Glomerular endothelial cell (primary cell): ENCODE measurements around the gene RPL38. TPM values are rescaled to one million over a fixed set of nuclear protein-coding genes. Genes with fewer than 3 reads are reported as not detected.
"Not testable (repeated sequence)": the region's sequence is repeated elsewhere in the genome, so short reads cannot be mapped to it uniquely, and the experiment has no call there.

ENCODE experiments used
- DNase-seq: peaks from one replicate; pipeline ENCODE4 v3.0.0-alpha.2; 2011; ENCODE audit warnings: low read depth, low spot score; ENCODE audit errors: extremely low read depth
- total RNA-seq: library from RNA; depleted of rRNA; stranded (reverse); fragments of >200 nt; gene quantifications from 2 replicates; pipeline ENCODE4 v1.2.3, GENCODE V29; 2015

Gene RPL38
- total RNA-seq, 1 donor from 2014 or later, result 542 TPM

DNA sequence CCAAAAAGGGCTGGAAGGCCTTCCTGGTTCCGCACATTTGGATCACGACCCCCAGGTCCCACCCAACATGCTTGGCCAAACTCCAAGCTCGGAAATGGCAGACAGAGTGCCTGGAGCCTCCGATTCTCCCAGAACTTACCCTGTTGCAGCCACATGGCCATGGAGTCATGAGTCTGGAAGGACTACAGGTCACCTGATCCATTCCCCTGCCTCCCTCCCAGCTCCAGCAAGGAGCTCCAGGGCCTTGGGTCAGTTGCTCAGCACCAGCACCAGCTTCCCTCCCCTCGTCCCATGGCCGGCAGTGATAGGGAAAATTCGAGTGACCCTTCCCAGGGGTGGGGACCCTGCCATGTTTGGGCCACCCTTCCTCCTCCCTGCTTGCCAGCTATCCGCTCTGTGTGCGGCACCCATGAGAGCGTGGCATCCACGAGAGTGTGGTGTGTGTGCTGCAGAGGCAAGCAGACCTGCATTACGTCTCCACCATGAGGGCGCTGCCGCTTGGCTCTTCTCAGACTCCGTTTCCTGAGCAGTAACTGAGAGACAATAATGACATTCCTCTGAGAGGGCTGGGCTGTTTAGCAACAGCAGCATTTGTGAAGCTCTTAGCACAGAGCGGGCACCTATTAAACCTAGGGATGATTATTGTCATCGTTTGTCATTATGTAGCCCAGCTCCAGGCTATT lies 21.3 kb upstream of the RPL38 start:
- DNase-seq, result no peak

- no peak for DNase-seq
These were observed 20.1 kb upstream of the RPL38 start for GRCh38 chr17:74183411-74183810.

DNA sequence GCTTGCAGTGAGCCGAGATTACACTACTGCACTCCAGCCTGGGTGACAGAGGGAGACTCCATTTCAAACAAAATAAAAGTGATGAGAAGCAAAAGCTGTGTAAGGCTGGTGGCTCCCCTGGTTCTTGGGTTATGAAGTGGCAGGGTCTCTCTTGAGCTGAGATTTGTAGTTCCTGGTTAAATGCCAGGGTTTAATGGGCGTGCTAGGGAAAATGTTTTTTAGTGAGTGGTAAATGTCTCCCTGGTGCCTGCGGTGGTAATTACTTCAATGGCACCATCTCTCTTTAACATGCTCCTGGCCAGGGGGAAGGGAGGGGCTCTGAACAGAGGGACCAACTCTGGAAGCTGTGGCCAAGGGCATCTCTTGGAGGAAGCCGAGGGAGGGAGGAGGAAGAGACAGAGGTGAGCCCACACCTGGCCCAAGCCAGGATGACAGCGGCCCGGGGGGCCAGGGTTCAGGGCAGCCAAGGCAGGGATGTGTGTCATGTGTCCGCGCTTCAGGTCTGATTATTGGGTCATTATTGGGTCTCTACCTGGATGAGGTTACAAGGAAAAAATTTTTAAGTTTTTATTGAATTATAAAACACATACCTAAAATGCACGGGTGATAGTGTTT lies 17.8 kb upstream of the RPL38 start:
- DNase-seq, result no peak

DNA sequence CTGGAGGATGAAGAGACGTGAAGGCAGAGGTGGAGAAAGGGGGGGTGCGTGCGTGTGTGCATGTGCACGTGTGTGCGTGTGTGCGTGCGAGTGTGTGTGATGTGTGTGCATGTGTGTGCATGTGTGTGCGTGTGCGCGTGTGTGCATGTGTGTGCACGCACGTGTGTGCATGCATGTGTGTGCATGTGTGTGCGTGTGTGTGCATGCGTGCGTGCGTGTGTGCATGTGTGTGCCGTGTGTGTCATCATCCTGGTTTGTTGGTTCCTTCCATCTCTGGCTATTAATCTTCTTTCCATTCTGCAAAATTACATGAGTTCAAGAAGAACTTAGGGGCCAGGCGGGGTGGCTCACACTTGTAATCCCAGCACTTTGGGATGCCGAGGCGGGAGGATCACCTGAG lies 17.0 kb upstream of the RPL38 start:
- DNase-seq, result no peak

GRCh38 chr17:74187761-74188160 lies 15.7 kb upstream of the RPL38 start:
- no peak for DNase-seq

GRCh38 chr17:74188687-74189086 lies 14.8 kb upstream of the RPL38 start:
- not testable (repeated sequence) for DNase-seq

DNA sequence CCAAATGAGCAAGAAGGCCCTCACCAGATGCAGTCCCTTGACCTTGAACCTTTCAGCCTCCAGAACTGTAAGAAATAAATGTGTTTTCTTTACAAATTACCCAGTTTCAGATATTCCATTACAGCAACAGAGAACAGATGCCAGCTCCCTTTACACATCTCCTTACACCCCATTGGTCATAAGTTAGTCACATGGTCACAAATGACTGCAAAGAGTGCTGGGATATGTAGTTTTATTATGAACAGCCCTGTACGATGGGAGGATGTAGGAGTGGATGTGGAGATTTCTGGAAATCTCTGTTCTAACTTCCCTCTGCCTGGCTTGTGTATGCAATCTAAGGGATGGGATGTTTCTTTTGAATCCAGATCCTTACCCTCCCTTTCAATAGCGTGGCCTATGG lies 13.3 kb upstream of the RPL38 start:
- no peak for DNase-seq

GRCh38 chr17:74190807-74191406 lies 12.6 kb upstream of the RPL38 start:
- no peak for DNase-seq

- no peak for DNase-seq
These were observed 10.3 kb upstream of the RPL38 start for GRCh38 chr17:74192950-74193781.

DNA sequence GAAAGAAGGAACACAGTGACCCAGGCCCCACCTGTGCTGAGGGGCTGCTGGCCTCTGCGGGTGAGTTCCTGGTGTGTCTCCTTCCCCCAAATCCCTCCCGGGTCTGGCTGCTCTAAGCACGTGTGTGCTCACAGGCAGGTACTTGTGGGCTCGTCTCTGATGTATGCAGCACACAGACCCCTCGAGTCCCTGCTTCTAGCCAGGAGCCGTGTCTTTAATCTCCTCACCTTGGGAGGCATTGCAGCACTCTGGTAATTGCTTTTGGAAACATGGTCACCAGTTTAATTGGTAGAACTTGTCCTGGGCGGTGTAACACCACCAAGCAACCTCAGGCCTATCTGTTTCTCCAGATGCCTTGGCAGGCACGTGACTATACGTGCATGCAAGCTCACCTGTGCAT lies 8.8 kb upstream of the RPL38 start:
- DNase-seq, result no peak

GRCh38 chr17:74196541-74197317 lies 6.7 kb upstream of the RPL38 start:
- DNase-seq, result no peak

GRCh38 chr17:74197801-74198200 lies 5.7 kb upstream of the RPL38 start:
- no peak for DNase-seq

- no peak for DNase-seq
These were observed 4.8 kb upstream of the RPL38 start for GRCh38 chr17:74198694-74199093.

GRCh38 chr17:74199306-74200092 lies 4.0 kb upstream of the RPL38 start:
- no peak for DNase-seq

- no peak for DNase-seq
These were observed 3.4 kb upstream of the RPL38 start for GRCh38 chr17:74200112-74200511.

GRCh38 chr17:74201250-74201649 lies 2.2 kb upstream of the RPL38 start:
- no peak for DNase-seq

DNA sequence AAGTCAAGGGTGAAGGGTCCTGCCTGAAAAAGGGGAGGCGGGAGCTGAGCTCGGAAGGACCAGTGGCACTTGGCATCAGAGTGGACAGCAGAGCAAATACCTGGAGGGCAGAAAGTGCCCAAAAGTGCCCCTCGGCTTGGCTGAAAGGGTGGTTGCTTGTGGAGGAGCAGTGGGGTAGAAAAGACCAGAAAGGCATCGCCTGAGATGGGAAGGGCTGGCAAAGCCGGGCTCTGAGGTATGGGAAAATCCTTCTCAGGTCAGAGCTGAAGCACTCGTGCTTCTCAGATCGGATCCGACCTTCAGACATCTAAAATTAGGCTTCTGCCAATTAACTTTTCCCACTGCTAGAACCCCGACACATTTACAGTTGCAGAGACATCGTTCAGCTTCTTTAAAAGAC lies 1.5 kb upstream of the RPL38 start:
- no peak for DNase-seq

DNA sequence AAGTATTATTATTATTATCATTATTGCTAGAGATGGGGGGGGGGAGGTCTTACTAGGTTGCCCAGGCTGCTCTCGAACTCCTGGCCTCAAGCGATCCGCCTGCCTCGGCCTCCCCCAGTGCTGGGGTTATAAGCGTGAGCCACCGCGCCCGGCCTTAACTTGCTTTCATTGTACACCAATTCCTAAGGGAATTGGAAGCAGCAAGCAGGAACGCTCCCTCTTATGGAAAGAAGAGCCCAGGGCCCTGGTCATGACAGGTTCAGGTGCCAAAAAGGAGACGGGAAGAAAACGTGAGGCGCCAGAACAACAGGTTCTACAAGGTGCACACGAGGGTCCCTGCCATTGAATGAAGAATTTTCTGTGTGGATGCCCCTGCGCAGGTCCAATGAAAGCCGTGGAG lies 540 bp upstream of the RPL38 start:
- DNase-seq, result no peak

GRCh38 chr17:74204474-74204873 lies 996 bp downstream of the RPL38 start:
- DNase-seq, result no peak

DNA sequence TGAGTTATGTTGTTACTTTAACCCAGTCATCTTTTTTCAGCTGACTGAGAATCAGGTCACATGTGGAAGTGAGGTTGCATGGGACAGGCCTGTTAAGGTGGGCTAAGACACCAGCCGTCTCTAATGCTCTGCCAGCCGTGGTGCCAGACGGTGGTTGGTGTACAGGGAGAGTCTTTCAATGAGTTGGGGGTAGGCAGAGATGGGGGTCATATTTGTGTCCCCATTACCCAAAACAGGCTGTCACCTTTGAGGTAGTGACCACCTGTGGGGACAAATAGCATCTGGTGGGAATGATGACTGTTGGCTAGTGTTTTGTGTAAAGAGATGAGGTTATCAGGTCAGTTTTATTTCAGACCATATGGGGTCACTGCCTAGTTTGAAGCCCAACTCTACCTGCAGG lies 1.8 kb downstream of the RPL38 start:
- no peak for DNase-seq
